Measurements from ENCODE around the gene ART3. TPM values are rescaled to one million over a fixed set of nuclear protein-coding genes. Genes with fewer than 3 reads are reported as not detected.

ART3 gene
- total and polyA plus RNA-seq, 2 of the 8 experiments (the other 6 are each of a cell fraction or from before 2014, with no cell fraction given), result 0.21 to 0.63 TPM

- TF ChIP-seq ZNF274 (IDR thresholded peaks at IDR 0.05; ENCODE audit: borderline replicate concordance, extremely low read depth, low read length), result no peak
- TF ChIP-seq ATF2 (IDR thresholded peaks at IDR 0.05; ENCODE audit: low read length), result no peak
- TF ChIP-seq CEBPB (IDR thresholded peaks at IDR 0.05; ENCODE audit: low read depth, low read length), result no peak
- no peak for TF ChIP-seq FOSL1 (IDR thresholded peaks at IDR 0.05; ENCODE audit: insufficient read depth, low read depth, low read length)
- TF ChIP-seq BRCA1 (IDR thresholded peaks at IDR 0.05; ENCODE audit: low read depth, low read length), result no peak
- no peak for TF ChIP-seq KDM1A (IDR thresholded peaks at IDR 0.05; ENCODE audit: borderline replicate concordance, low read length)
These were observed 12.5 kb upstream of the ART3 start (continued) for GRCh38 chr4:76061982-76062381.
